GM12891 (cell line): ENCODE measurements around the gene LCA5L.

Source experiments
- POLR2A ChIP-seq: IDR thresholded peaks from 2 replicates; pipeline ENCODE4 v1.6.1; 2011; ENCODE audit warnings: low read depth, low read length, control low read depth
- TAF1 ChIP-seq: IDR thresholded peaks from 2 replicates; pipeline ENCODE4 v1.6.1; 2011; ENCODE audit warnings: low read depth, low read length, control low read depth

DNA sequence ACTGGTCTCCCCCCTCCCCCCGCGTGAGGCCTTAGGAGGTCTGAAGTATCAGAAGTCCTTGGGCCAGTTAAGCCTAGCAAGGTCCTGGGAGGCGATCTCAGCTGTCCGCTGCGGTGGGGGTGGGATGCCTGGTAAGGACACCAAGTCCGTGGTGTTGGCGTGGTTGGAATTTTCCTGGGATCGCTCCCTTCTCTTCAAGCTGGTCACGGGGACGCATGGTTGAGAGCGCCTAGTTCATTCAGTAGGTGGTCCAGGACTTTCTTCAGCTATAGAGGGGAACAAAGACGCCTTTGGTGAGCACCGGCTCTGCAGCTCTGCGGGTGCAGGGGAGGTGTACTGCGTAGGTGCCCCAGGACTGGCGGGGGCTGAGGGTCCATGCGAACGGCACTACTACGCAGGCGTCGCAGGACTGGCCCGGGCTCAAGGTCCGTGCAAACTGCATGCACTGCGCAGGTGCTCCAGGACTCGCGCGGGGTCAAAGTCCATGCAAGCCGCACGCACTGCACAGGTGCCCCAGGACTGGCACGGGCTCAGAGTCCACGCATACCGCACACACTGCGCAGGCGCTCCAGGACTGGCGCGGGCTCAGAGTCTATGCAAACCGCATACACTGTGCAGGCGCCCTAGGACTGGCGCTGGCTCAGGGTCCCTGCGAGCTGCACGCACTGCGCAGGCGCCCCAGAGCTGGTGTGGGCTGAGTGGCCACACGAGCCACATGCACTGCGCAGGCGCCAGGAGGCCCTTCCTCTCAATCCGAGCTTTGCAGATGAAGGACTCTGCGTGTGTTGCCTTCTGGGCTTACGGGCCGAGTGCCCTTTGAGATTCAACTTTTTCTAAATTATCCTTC, 60.1 kb downstream of the LCA5L start:
- TF ChIP-seq POLR2A (no peak), TAF1 (no peak)
